ENCODE results near the gene WDR7. TPM values are rescaled to one million over a fixed set of nuclear protein-coding genes. Genes with fewer than 3 reads are reported as not detected.

Gene WDR7
- total RNA-seq, 1 experiment from 2014 or later = 9.8 TPM

- peak; percentile 22 for DNase-seq (ENCODE audit: low read depth)
Measured at GRCh38 chr18:56992777-56993176, 341.6 kb downstream of the WDR7 start.

GRCh38 chr18:56995579-56996188, 344.5 kb downstream of the WDR7 start:
- no peak for DNase-seq (ENCODE audit: low read depth)

- DNase-seq (ENCODE audit: low read depth) = no peak
Measured at GRCh38 chr18:56997200-56997599, 346.0 kb downstream of the WDR7 start.

- DNase-seq (ENCODE audit: low read depth) = no peak
Measured at GRCh38 chr18:56999823-57000222, 348.7 kb downstream of the WDR7 start.

GRCh38 chr18:57002627-57003026, 351.5 kb downstream of the WDR7 start:
- peak; percentile 2 for DNase-seq (ENCODE audit: low read depth)

GRCh38 chr18:57003342-57003741, 352.2 kb downstream of the WDR7 start:
- no peak for DNase-seq (ENCODE audit: low read depth)

- peak; percentile 69 for DNase-seq (ENCODE audit: low read depth)
Measured at GRCh38 chr18:57004366-57005121, 353.4 kb downstream of the WDR7 start.

- DNase-seq (ENCODE audit: low read depth) = no peak
Measured at GRCh38 chr18:57008001-57008686, 357.0 kb downstream of the WDR7 start.

- DNase-seq (ENCODE audit: low read depth) = no peak
Measured at GRCh38 chr18:57009844-57010243, 358.7 kb downstream of the WDR7 start.

GRCh38 chr18:57014772-57015413, 363.7 kb downstream of the WDR7 start:
- DNase-seq (ENCODE audit: low read depth) = no peak

GRCh38 chr18:57015451-57015850, 364.3 kb downstream of the WDR7 start:
- DNase-seq (ENCODE audit: low read depth) = no peak

- no peak for DNase-seq (ENCODE audit: low read depth)
Measured at GRCh38 chr18:57018845-57019244, 367.7 kb downstream of the WDR7 start.

GRCh38 chr18:57022716-57023115, 371.6 kb downstream of the WDR7 start:
- no peak for DNase-seq (ENCODE audit: low read depth)

- DNase-seq (ENCODE audit: low read depth) = no peak
Measured at GRCh38 chr18:57023275-57023882, 372.2 kb downstream of the WDR7 start.

GRCh38 chr18:57025540-57025939, 374.4 kb downstream of the WDR7 start:
- DNase-seq (ENCODE audit: low read depth) = peak; percentile 7

GRCh38 chr18:57026316-57026715, 375.2 kb downstream of the WDR7 start:
- peak; percentile 12 for DNase-seq (ENCODE audit: low read depth)

- DNase-seq (ENCODE audit: low read depth) = no peak
Measured at GRCh38 chr18:57027190-57027708, 376.1 kb downstream of the WDR7 start.

GRCh38 chr18:57029761-57030160, 378.6 kb downstream of the WDR7 start:
- peak; percentile 7 for DNase-seq (ENCODE audit: low read depth)

GRCh38 chr18:57030417-57030816, 379.3 kb downstream of the WDR7 start:
- no peak for DNase-seq (ENCODE audit: low read depth)

GRCh38 chr18:57035590-57035989, 384.4 kb downstream of the WDR7 start:
- no peak for DNase-seq (ENCODE audit: low read depth)

GRCh38 chr18:57038395-57038794, 387.2 kb downstream of the WDR7 start:
- no peak for DNase-seq (ENCODE audit: low read depth)

- no peak for DNase-seq (ENCODE audit: low read depth)
Measured at GRCh38 chr18:57040175-57040574, 389.0 kb downstream of the WDR7 start.
